ENCODE data around the gene EIF2S3.

EIF2S3 gene

DNA sequence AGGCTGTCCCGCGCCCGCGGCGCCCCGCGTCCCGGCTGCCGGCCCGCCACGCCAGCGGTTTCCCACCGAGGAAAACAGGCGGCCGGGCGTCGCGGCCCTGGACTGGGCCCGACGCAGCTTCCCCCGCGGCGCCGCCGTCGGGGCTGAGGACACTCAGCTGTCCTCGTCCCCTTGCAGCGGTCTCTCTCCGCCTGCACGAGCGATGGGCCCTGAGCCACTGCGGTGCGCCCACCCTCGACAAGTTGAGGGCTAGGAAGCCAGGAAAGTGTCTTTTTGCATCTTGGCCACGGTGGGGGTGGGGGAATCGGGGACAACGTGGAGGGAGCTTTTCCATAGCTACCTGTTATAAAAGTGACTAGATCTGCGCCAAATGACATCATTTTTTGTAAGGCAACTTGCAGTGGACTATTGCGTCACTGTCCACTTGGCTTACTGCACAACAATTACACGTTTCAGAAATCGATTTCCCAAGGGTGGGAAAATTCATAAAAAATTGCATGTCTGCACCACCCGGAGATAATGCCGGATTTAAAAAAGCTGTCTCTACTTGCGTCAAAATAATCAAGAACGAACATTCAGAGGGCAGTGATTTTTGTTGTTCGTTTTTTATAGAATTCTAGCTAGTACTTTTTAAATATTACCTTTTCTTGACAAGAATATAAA is 28.9 kb upstream of the EIF2S3 start:
- Histone ChIP-seq H3K36me3 (ENCODE audit: control insufficient read depth in 4 of 4, insufficient read depth in 4 of 4, low read length in 3 of 4) (no peaks in the 10 kb centered on the region), H3K27ac (ENCODE audit: insufficient read depth in 1 of 2, low read depth in 1 of 2, low read length in 2 of 2, poor library complexity in 1 of 2, severe bottlenecking in 2 of 2) (peak overlapping the region; percentile 80 to 95), H3K4me1 (ENCODE audit: control extremely low read depth in 1 of 4, control insufficient read depth in 4 of 4, insufficient read depth in 4 of 4, low read length in 3 of 4) (peaks cover 2 to 5% (median 2%) of the 10 kb centered on the region in 4 experiments), H3K4me3 (ENCODE audit: control insufficient read depth in 1 of 7, extremely low read depth in 1 of 7, insufficient read depth in 4 of 7, low read depth in 2 of 7, low read length in 6 of 7) (peak overlapping the region; percentile 43 to 84 (median 70)), H3K9me3 (ENCODE audit: control extremely low read depth in 1 of 5, control insufficient read depth in 4 of 5, insufficient read depth in 2 of 5, low read depth in 1 of 5, low read length in 4 of 5) (no peaks in the 10 kb centered on the region), H3K27me3 (replicated peaks in 2 of 5; ENCODE audit: control insufficient read depth in 4 of 5, insufficient read depth in 5 of 5, low read length in 4 of 5) (peaks cover 0 to 26% (median 0%) of the 10 kb centered on the region in 5 experiments)
- POLR2A ChIA-PET: interaction anchor here (0.7 to 1.1 kb wide), 3 partner anchors 13 to 118 kb away, joined by 3 to 10 read pairs (median 4); partner anchors contain the start of genes APOO, CXorf58 and EIF2S3
- peak in 2 of 3 donors; percentile 30 to 61 for DNase-seq
- 27% methylated on average over 43 of the region's 46 CpGs for WGBS (ENCODE audit: insufficient coverage)
- CTCF ChIA-PET: interaction anchor here (0.7 to 2.3 kb wide), 6 partner anchors 9 to 120 kb away, joined by 3 to 14 read pairs (median 4); no protein-coding TSS in a partner anchor

DNA sequence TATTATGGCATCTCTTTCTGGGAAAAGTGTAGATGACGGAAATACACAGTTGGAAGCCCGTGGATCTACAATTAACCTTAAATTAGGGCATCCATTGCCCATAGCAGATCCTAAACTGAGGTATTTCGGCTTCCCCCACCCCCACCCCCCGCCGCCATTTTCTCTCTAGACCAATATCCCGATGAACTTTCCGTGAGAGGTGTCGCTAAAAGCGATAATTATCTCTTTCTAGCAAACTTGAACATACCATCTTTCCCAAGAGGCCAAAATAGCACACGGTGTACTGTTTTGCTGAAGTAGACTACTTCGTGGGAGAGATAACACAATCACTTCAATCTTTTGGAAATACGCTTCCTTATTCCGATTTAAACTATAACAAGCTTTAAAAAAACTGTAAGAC is 28.3 kb upstream of the EIF2S3 start:
- Histone ChIP-seq H3K4me3 (ENCODE audit: control insufficient read depth in 1 of 7, extremely low read depth in 1 of 7, insufficient read depth in 4 of 7, low read depth in 2 of 7, low read length in 6 of 7) (peak overlapping the region in 6 of 7 experiments; percentile 61 to 84 (median 71)), H3K36me3 (ENCODE audit: control insufficient read depth in 4 of 4, insufficient read depth in 4 of 4, low read length in 3 of 4) (no peaks in the 10 kb centered on the region), H3K27me3 (replicated peaks in 2 of 5; ENCODE audit: control insufficient read depth in 4 of 5, insufficient read depth in 5 of 5, low read length in 4 of 5) (peaks cover 0 to 26% (median 0%) of the 10 kb centered on the region in 5 experiments), H3K4me1 (ENCODE audit: control extremely low read depth in 1 of 4, control insufficient read depth in 4 of 4, insufficient read depth in 4 of 4, low read length in 3 of 4) (peaks cover under 1 to 5% (median 2%) of the 10 kb centered on the region in 4 experiments), H3K27ac (ENCODE audit: insufficient read depth in 1 of 2, low read depth in 1 of 2, low read length in 2 of 2, poor library complexity in 1 of 2, severe bottlenecking in 2 of 2) (peak overlapping the region; percentile 80 to 95), H3K9me3 (ENCODE audit: control extremely low read depth in 1 of 5, control insufficient read depth in 4 of 5, insufficient read depth in 2 of 5, low read depth in 1 of 5, low read length in 4 of 5) (no peaks in the 10 kb centered on the region)
- CTCF ChIA-PET: interaction anchor here (0.7 to 2.3 kb wide), 5 partner anchors 8 to 27 kb away, joined by 3 to 14 read pairs (median 4); no protein-coding TSS in a partner anchor
- POLR2A ChIA-PET: interaction anchor here (1.1 kb wide), 1 partner anchor 28 kb away, joined by 10 read pairs; the partner anchor contains the start of gene EIF2S3
- DNase-seq: peak in 2 of 3 donors; percentile 19 to 23
- WGBS (ENCODE audit: insufficient coverage): 27% methylated on average over 9 of the region's 13 CpGs

DNA sequence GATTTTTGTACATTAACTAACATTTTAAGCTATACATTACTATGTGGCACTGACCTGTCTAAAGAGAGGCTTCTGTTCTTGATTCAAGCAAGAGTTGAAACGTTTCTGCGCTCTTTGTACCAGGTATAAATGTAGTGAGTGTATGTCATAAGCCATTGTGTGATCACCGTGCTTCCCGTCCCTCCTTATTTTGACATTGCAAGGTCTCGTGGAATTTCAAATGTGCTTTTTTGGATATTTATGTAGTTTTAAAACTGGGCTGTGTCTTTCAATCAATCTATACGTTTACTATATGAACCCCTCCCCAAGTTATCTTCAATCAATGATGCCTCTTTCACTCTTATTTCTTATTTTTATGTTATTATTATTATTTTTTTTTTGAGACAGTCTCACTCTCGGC is 27.7 kb upstream of the EIF2S3 start, which contains the start of gene KLHL15:
TSS of gene KLHL15 (minus strand) at position 101 of the 400 bp plus-strand sequence. CDS start 20,493 bp downstream, outside the sequence.
- WGBS (ENCODE audit: insufficient coverage): 100% methylated on average over 3 of the region's 7 CpGs
- no peaks in the 10 kb centered on the region for H3K36me3 ChIP-seq (ENCODE audit: control insufficient read depth in 4 of 4, insufficient read depth in 4 of 4, low read length in 3 of 4)
- ChIA-PET CTCF (interaction anchor here (1.6 to 2.3 kb wide), 2 partner anchors 18 to 27 kb away, joined by 4 to 14 read pairs; no protein-coding TSS in a partner anchor), POLR2A (no interaction called here)
- H3K27ac ChIP-seq (ENCODE audit: insufficient read depth in 1 of 2, low read depth in 1 of 2, low read length in 2 of 2, poor library complexity in 1 of 2, severe bottlenecking in 2 of 2): peak within 1 kb of the TSS; percentile 80 to 95
- H3K4me3 ChIP-seq (ENCODE audit: control insufficient read depth in 1 of 7, extremely low read depth in 1 of 7, insufficient read depth in 4 of 7, low read depth in 2 of 7, low read length in 6 of 7): peak within 1 kb of the TSS in 6 of 7 experiments; percentile 61 to 84 (median 71)
- peaks cover 0 to 26% (median 0%) of the 10 kb centered on the region in 5 experiments for H3K27me3 ChIP-seq (replicated peaks in 2 of 5; ENCODE audit: control insufficient read depth in 4 of 5, insufficient read depth in 5 of 5, low read length in 4 of 5)
- no peak for DNase-seq
- H3K9me3 ChIP-seq (ENCODE audit: control extremely low read depth in 1 of 5, control insufficient read depth in 4 of 5, insufficient read depth in 2 of 5, low read depth in 1 of 5, low read length in 4 of 5): no peaks in the 10 kb centered on the region
- H3K4me1 ChIP-seq (ENCODE audit: control extremely low read depth in 1 of 4, control insufficient read depth in 4 of 4, insufficient read depth in 4 of 4, low read length in 3 of 4): peaks cover 0 to 5% (median 2%) of the 10 kb centered on the region in 4 experiments

DNA sequence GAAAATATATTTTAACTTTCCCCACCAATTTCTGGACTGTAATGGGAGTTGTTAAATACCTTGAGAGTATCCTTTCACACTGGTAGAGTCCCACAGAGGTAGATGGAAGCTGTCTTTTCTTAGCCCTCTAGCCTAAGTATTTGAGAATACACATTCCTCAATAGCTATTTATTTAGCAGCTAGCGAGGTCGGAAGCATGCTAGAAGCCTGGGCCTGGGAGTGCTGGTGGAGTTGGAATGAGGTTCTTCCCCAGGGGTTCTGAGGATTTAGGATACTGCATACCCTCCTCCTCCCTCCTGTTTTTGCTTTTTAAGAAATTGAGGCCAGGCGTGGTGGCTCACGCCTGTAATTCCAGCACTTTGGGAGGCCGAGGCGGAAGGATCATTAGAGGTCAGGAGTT is 26.8 kb upstream of the EIF2S3 start:
- Histone ChIP-seq H3K27me3 (replicated peaks in 2 of 5; ENCODE audit: control insufficient read depth in 4 of 5, insufficient read depth in 5 of 5, low read length in 4 of 5) (peaks cover 0 to 33% (median 0%) of the 10 kb centered on the region in 5 experiments), H3K4me3 (ENCODE audit: control insufficient read depth in 1 of 7, extremely low read depth in 1 of 7, insufficient read depth in 4 of 7, low read depth in 2 of 7, low read length in 6 of 7) (no peak overlapping the region), H3K4me1 (ENCODE audit: control extremely low read depth in 1 of 4, control insufficient read depth in 4 of 4, insufficient read depth in 4 of 4, low read length in 3 of 4) (peaks cover 0 to 5% (median 2%) of the 10 kb centered on the region in 4 experiments), H3K9me3 (ENCODE audit: control extremely low read depth in 1 of 5, control insufficient read depth in 4 of 5, insufficient read depth in 2 of 5, low read depth in 1 of 5, low read length in 4 of 5) (no peaks in the 10 kb centered on the region), H3K36me3 (ENCODE audit: control insufficient read depth in 4 of 4, insufficient read depth in 4 of 4, low read length in 3 of 4) (no peaks in the 10 kb centered on the region), H3K27ac (ENCODE audit: insufficient read depth in 1 of 2, low read depth in 1 of 2, low read length in 2 of 2, poor library complexity in 1 of 2, severe bottlenecking in 2 of 2) (no peak overlapping the region)
- ChIA-PET POLR2A (no interaction called here), CTCF (interaction anchor here (1.1 kb wide), 1 partner anchor 120 kb away, joined by 3 read pairs; the partner anchor contains the start of genes APOO and CXorf58)
- DNase-seq: no peak
- WGBS (ENCODE audit: insufficient coverage): 88% methylated on average over 4 of the region's 6 CpGs

DNA sequence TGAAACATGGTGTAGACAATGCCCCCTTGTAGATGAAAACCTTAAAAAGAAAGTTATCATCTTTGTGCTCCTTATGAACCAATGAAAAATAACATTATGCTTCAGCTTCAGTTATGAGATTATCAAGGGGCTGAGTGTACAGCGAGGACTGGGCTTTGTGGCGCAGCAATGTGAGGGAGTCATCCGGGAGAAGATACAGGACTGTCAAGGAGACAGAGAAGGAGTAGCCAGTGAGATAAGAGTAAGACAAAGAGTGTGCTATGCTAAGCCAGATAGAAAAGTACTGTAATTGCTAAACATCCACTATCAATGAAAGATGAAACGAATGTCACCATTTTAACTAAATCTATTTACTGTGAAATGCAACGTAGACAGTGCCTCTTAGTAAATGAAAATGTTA is 24.2 kb upstream of the EIF2S3 start:
- Histone ChIP-seq H3K36me3 (ENCODE audit: control insufficient read depth in 4 of 4, insufficient read depth in 4 of 4, low read length in 3 of 4) (no peaks in the 10 kb centered on the region), H3K4me3 (ENCODE audit: control insufficient read depth in 1 of 7, extremely low read depth in 1 of 7, insufficient read depth in 4 of 7, low read depth in 2 of 7, low read length in 6 of 7) (no peak overlapping the region), H3K27me3 (replicated peaks in 2 of 5; ENCODE audit: control insufficient read depth in 4 of 5, insufficient read depth in 5 of 5, low read length in 4 of 5) (peaks cover 0 to 28% (median 0%) of the 10 kb centered on the region in 5 experiments), H3K27ac (ENCODE audit: insufficient read depth in 1 of 2, low read depth in 1 of 2, low read length in 2 of 2, poor library complexity in 1 of 2, severe bottlenecking in 2 of 2) (no peak overlapping the region), H3K4me1 (ENCODE audit: control extremely low read depth in 1 of 4, control insufficient read depth in 4 of 4, insufficient read depth in 4 of 4, low read length in 3 of 4) (peaks cover 0 to 5% (median 1%) of the 10 kb centered on the region in 4 experiments), H3K9me3 (ENCODE audit: control extremely low read depth in 1 of 5, control insufficient read depth in 4 of 5, insufficient read depth in 2 of 5, low read depth in 1 of 5, low read length in 4 of 5) (no peaks in the 10 kb centered on the region)
- ChIA-PET CTCF (no interaction called here), POLR2A (no interaction called here)
- WGBS (ENCODE audit: insufficient coverage): 90% methylated on average over 3 of the region's 5 CpGs
- no peak for DNase-seq

DNA sequence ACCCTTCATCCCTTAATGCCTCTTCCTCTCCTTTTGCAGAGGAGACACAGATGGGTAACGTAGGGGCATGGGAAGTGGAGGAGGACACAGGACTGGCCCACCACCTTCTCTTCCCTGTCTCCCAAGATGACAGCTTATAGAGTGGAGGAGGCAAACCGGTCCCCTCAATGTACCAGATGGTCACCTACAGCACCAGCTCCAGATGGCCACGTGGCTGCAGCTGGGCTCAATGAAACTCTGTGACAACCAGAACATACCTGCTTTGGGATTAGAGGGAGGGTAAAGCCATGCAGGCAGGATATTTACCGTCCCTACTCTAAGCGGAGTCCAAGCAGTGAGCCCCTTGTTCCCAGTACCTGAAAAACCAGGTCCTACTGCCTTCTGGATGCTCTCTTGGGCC is 20.3 kb upstream of the EIF2S3 start:
- Histone ChIP-seq H3K36me3 (ENCODE audit: control insufficient read depth in 4 of 4, insufficient read depth in 4 of 4, low read length in 3 of 4) (no peaks in the 10 kb centered on the region), H3K9me3 (ENCODE audit: control extremely low read depth in 1 of 5, control insufficient read depth in 4 of 5, insufficient read depth in 2 of 5, low read depth in 1 of 5, low read length in 4 of 5) (no peaks in the 10 kb centered on the region), H3K27me3 (replicated peaks in 2 of 5; ENCODE audit: control insufficient read depth in 4 of 5, insufficient read depth in 5 of 5, low read length in 4 of 5) (peaks cover 0 to 27% (median 0%) of the 10 kb centered on the region in 5 experiments), H3K27ac (ENCODE audit: insufficient read depth in 1 of 2, low read depth in 1 of 2, low read length in 2 of 2, poor library complexity in 1 of 2, severe bottlenecking in 2 of 2) (no peak overlapping the region), H3K4me1 (ENCODE audit: control extremely low read depth in 1 of 4, control insufficient read depth in 4 of 4, insufficient read depth in 4 of 4, low read length in 3 of 4) (no peaks in the 10 kb centered on the region), H3K4me3 (ENCODE audit: control insufficient read depth in 1 of 7, extremely low read depth in 1 of 7, insufficient read depth in 4 of 7, low read depth in 2 of 7, low read length in 6 of 7) (no peak overlapping the region)
- CTCF ChIA-PET: interaction anchor here (0.7 to 1.7 kb wide), 2 partner anchors 8 to 19 kb away, joined by 3 to 5 read pairs; no protein-coding TSS in a partner anchor
- POLR2A ChIA-PET: no interaction called here
- no peak for DNase-seq
- 84% methylated on average over 5 of the region's 5 CpGs for WGBS (ENCODE audit: insufficient coverage)

DNA sequence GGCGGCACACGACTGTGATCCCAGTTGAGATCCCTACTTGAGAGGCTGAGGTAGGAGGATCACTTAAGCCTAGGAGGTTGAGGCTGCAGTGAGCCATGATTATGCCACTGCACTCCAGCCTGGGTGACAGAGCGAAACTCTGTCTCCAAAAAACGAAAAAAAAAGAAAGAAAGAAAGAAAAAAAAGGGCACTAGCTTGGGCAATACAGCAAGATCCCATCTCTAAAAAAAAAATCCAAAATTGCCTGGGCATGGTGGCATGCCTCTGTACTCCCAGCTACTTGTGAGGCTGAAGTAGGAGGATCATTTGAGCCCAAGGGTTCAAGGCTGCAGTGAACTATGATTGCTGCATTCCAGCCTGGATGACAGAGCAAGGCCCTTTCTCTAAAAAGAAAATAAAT is 17.0 kb upstream of the EIF2S3 start:
- ChIA-PET POLR2A (no interaction called here), CTCF (no interaction called here)
- Histone ChIP-seq H3K27me3 (replicated peaks in 2 of 5; ENCODE audit: control insufficient read depth in 4 of 5, insufficient read depth in 5 of 5, low read length in 4 of 5) (peaks cover 0 to 19% (median 0%) of the 10 kb centered on the region in 5 experiments), H3K4me3 (ENCODE audit: control insufficient read depth in 1 of 7, extremely low read depth in 1 of 7, insufficient read depth in 4 of 7, low read depth in 2 of 7, low read length in 6 of 7) (no peak overlapping the region), H3K36me3 (ENCODE audit: control insufficient read depth in 4 of 4, insufficient read depth in 4 of 4, low read length in 3 of 4) (no peaks in the 10 kb centered on the region), H3K27ac (ENCODE audit: insufficient read depth in 1 of 2, low read depth in 1 of 2, low read length in 2 of 2, poor library complexity in 1 of 2, severe bottlenecking in 2 of 2) (no peak overlapping the region), H3K9me3 (ENCODE audit: control extremely low read depth in 1 of 5, control insufficient read depth in 4 of 5, insufficient read depth in 2 of 5, low read depth in 1 of 5, low read length in 4 of 5) (no peaks in the 10 kb centered on the region), H3K4me1 (ENCODE audit: control extremely low read depth in 1 of 4, control insufficient read depth in 4 of 4, insufficient read depth in 4 of 4, low read length in 3 of 4) (no peaks in the 10 kb centered on the region)
- 88% methylated on average over 3 of the region's 4 CpGs for WGBS (ENCODE audit: insufficient coverage)
- no peak for DNase-seq
